ENCODE data around the gene ADAP1.
A peak's percentile ranks its signal among the peaks of the same experiment; 100 is the strongest.
"Not testable (repeated sequence)": the region's sequence is repeated elsewhere in the genome, so short reads cannot be mapped to it uniquely, and the experiment has no call there.

Gene ADAP1

DNA sequence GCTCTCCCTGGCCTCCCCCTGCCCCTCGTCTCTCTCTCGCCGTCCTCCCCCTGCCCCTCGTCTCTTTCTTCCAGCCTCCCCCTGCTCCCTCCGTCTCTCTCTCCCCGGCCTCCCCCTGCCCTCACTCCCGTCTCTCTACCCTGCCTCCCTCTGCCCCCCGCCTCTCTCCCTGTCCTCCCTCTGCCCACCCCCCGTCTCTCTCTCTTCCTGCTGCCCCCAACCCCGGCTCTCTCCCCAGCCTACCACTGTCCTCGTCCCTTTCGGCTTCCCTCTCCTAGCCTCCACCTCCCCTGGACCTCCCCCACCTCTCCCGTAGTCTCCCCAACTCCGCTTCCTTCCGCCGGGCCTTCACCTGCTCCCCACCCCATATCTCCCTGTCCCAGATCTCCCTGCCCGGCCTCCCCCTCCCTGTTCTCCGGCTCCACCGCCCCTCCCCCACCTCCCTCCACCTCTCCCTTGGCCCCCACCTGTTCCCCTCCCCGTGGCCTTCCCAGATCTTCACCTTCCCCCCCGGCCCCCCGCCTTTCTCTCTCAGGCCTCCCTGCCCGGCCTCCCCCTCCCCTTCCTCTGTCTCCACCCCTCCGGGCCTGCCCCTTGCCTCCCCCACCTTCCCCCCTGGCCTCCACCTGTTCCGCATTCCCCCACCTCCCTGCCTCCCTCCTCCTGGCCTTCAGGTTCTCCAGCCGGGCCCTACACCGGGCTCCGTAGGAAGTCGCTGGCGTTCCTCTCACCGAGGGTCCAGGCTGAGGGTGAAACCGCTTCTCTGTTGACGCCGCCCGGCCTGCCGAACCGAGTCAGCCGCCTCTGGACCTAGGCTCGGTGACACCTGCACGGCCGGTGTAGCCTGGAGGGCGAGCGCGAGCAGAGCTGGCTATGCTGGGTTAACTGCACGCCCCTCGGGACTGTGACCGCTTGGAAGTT is 76.9 kb downstream of the ADAP1 start:
- DNase-seq = no peak

DNA sequence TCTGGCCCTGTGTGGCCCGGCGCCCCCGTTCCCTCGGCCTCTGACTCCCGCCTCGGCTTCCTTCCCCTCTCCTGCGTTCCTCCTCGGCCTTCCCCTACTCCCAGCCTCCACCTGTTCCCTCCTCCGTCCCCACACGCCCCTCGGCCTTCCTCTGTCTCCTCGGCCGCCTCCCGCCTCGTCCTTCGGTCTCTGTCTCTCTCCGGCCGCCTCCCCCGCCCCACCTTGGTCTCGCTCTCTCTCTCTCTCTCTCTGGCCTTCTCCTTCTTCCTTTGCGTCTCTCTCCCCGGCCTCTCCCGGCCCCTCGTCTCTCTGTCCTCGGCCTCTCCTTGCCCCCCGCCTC is 77.5 kb downstream of the ADAP1 start:
- DNase-seq = no peak

DNA sequence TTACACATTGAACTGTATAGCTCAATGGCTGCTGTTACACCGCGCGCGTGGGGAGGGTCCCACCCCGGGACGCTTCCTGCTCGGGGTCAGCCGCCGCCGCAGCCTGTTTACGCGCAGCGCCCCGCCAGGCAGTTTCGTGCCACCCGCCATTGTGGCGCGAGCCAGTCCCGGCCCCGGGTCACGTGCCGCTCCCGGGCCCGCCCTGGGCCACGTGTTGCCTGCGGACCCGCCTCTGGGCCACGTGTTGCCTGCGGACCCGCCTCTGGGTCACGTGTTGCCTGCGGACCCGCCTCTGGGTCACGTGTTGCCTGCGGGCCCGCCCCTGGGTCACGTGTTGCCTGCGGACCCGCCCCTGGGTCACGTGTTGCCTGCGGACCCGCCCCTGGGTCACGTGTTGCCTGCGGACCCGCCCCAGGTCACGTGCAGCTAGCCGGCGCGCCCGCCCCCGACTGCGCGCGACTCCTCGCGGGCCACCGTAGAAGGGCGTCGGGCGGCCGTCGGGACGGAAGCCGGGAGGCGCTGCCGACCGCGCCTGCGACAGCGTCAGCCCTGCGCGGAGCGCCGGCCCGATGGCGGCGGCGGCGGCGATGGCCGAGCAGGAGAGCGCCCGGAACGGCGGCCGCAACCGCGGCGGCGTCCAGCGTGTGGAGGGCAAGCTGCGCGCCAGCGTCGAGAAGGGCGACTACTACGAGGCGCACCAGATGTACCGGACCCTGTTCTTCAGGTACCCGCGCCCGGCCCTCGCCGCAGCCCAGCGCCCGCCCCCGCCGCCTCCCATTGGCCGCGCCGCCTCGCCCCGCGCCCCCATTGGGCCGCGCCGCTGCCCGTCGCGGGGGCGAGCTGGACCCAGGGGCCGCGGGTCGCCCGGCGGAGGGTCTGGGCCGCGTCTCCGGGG is 78.2 kb downstream of the ADAP1 start, which contains the start of gene GET4:
Gene GET4, plus strand, starts transcription at position 478 of the 895 bp plus-strand sequence. Its CDS starts 92 bp downstream, at position 570.
- peak; percentile 97 for DNase-seq

DNA sequence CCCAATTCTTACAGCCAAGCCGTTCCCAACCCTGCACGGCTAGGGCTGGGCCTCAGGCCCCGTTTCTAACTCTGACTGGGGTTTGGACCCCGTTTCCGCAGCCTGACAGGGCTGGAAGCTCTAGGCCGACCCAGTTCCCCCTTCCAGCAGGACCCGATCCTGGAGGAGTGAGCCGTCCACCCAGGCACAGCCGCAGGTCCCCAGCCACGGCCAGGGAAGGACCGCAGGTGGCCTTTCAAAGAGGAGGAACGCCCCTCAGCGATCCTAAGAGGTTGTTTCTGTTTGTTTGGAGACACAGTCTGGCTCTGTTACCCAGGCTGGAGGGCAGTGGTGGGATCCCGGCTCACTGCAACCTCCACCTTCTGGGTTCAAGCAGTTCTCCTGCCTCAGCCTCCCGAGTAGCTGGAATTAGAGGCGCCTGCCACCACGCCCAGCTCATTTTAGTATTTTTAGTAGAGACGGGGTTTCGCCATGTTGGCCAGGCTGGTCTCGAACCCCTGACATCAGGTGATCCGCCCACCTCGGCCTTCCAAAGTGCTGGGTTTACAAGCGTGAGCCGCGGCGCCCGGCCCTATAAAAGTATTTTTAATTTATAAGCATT is 78.9 kb downstream of the ADAP1 start:
- no peak for DNase-seq

DNA sequence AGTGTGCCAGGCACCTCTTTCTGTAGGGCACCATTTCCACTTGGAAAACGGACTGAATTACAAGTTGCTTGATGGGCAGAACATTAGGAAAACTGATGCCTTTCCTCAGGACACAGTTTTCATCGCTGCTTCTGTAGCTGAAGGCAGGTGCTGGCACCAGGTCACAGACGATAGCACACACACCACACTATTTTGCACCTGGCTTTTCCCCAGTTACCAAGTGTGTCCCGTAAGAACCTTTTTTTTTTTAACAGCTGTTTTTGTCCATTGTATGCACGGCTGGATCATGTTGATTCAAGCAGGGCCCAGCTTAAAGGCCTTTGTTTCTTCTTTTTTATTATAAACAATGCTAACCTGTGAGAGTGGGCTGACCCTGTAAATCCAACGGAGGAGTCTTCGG is 79.4 kb downstream of the ADAP1 start:
- DNase-seq = no peak

DNA sequence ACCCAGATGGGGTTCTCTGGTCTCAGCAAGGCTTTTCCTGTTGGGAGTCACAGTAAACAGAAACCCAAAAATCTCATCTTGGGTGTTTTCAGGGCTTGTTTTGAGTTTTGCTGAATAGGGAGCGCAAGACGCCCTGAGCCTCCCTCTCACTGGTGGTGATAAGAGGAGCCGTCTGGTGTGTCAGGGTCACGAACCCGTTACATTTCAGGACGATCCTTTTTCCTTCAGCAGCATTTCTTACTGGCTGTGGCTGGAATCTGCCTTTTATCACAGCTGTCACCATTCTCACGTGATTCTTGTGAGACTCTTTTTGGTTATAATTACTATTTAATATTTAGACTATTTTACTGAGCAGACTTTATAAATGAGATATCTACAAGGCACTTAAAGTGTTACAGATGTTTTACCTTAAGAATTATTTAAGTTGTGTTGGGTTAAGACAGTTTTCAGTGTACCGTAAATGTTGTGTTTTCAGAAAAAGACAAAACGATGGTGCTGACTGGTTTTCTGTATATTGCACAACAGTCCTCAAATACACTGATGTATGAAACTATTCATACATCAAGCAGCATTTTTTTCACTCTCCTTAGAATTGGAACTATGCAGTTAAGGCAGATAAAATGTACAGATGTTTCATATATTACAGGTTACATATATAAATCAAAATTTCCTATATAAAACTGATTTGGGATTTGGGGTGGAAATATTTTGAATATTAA is 80.3 kb downstream of the ADAP1 start:
- DNase-seq = no peak

DNA sequence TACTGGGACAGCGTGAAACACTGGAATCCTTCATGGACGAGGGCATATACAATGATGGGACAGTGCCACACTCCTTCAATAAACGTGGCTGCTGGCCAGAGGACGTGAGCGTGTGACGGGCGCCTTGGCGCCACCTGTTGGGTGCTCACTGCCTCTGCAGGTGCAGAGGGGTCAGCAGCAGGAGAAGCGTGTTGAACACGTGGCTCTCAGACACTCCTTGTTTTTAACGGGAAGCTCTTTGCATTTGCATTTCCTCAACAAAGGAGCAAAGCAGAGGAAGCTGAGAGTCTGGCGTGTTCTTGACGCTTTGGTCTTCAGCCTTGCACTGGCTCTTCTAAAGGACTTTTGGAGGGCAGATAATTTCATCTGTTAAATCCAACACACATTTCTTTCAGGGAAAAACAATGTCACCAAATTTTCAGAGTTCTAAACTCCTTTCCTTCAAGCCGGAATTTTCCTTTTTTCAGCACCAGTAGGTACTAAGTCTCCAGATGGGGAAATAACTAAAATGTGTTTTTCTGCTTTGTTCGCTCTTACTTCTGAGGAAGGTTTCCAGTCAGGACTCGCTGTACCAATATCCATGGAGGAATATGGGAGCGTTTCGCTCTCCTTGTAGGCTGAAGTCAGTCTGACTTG is 81.0 kb downstream of the ADAP1 start:
- DNase-seq = peak; percentile 85

DNA sequence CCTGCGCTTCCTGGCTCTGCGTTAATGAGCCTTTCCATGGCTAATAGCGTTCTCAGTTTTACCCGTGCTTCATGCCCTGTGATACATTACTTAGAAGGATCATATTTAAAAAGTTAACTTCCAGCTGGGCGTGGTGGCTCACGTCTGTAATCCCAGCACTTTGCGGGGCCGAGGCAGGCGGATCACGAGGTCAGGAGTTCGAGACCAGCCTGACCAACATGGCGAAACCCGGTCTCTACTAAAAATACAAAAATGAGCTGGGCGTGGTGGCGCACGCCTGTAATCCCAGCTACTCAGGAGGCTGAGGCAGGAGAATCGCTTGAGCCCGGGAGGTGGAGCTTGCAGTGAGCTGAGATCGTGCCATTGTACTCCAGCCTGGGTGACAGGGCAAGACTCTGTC is 81.8 kb downstream of the ADAP1 start:
- not testable (repeated sequence) for DNase-seq

DNA sequence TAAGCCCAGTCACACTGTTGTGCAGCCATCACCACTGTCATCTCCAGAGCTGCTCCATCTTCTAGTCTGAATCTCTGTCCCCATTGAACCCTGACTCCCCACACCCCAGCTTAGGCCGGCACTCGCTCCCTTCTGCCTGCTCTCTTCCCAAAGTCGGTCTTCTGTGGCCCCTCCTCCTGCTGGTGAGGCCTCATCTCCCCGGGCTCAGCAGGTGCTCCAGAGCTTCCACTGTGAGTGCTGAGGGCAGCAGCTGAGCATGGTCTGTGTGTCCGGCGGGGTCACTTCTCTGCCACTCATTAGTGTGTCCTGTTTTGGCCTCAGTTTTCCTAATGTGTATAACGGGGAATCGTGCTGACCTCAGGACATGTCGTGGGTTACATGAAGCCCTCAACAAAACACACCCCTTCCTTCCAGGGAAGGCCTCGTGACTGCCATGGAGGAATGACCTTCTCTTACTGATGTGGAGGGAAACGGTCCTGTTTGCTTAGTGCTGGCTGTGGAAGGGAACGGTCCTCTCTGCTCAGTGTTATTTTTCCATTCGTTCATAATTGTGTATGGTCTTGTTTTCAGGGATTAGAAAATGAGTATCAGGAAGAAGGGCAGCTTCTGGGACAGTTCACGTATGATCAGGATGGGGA is 82.5 kb downstream of the ADAP1 start:
- no peak for DNase-seq

DNA sequence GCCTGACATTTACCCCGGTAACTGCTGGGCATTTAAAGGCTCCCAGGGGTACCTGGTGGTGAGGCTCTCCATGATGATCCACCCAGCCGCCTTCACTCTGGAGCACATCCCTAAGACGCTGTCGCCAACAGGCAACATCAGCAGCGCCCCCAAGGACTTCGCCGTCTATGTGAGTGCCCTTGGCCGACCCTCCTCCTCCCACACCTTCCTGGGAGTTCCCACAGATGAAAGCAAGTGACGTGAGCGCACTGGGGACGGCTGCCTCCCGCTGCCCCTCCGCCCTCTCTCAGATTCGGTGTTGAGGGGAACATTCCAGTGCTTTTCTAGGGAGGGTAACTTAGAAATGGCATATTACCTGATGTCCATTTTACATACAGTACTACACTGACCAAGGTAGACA is 85.1 kb downstream of the ADAP1 start:
- DNase-seq = no peak

DNA sequence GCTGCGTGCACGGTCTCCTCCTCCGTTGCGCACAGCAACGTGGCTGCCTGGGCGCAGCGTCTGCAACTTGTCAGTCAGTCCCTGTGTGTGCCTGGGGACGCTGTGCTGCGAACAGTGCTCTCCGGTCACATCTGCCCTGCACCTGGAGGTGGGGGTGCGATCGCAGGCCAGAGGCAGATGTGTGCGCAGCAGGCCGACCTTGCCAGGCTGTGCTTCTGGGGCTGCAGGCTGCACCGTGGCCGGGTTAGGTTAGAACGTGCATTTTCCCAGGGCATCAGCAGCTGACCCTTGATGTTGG is 86.3 kb downstream of the ADAP1 start:
- DNase-seq = no peak

DNA sequence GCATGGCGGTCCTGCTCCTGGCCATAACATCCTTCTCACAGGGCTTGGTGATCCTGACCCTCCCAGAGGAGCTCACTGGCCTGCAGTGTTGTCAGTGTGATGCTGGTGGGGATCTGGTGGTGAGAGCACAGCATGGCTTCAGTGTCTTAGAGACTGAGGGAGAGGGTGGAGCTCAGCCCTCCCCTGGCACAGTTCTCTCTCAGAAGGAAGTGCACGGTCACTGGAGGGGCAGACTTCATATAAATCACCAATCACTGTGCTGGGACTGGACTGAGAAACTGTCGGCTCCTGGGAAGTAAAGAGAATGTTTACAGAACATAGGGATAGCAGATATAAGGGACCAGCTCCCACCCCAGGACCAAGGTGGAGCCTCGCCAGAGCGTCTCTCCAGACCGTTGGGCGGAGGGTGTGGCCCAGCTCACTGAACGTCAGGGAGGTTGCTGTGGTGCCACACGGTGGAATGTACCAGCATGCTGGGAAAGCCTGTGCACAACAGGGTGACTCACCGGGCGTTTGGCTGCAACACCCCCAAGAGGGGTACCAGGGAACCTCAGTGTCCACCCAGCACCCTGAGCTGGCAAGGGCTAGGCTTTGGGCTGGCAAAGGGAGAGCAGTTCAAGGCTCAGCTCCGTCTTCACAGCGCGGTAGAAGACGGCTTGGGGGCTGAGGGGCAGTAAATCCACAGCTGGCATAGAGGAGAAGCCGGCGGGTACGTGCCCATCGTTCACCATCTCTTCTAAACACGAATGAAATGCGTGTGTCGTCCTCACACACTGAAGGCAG is 86.9 kb downstream of the ADAP1 start:
- no peak for DNase-seq

DNA sequence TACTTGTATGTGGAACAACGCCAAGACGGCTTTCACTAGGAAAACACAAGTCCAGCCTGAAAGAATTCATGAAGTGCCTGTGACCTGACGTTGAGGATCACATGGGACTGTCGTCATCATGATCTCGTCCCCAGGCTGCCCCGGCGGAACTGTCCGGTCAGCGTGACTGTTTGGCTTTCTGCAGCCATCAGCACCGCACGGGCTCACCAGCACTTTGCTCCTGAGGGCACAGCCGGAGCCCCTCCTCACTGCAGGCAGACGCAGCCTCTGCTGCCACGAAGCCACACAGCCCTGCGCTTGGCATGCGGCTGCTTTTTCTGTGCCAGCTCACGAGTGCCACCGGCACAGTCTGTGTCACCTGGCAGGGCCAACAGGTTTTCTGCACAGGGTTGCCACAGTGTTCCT is 87.5 kb downstream of the ADAP1 start:
- DNase-seq = no peak

DNA sequence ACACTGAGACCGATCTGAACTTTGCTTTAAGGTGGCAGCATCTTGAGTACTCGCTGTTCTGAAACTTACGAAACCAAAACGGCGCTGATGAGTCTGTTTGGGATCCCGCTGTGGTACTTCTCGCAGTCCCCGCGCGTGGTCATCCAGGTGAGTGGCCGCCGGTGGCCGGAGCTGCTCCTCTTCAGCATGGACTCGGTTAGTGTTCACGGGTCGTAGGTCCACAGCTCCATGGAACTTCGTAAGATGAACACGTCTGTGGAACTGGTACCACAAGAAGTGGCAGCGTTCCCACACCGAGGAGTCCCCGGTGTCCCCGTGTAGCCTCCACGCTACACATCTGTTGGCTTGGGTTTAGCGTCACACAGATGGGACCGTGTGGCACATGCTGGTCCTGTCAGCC is 88.6 kb downstream of the ADAP1 start:
- DNase-seq = no peak

DNA sequence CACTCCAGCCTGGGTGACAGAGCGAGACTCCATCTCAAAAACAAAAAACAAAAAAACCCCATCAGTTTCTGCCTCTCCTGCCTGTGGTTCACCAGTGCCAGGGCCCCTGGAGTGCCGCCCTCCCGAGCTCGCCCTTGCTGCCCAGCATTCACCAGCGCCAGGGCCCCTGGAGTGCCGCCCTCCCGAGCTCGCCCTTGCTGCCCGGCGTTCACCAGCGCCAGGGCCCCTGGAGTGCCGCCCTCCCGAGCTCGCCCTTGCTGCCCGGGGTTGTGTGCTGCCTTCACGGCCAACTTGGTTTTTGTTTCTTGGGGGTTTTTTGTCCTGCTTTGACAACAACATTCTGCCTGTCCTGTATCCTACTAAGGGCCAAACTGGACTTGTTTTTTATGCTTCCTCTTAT is 91.4 kb downstream of the ADAP1 start:
- no peak for DNase-seq

DNA sequence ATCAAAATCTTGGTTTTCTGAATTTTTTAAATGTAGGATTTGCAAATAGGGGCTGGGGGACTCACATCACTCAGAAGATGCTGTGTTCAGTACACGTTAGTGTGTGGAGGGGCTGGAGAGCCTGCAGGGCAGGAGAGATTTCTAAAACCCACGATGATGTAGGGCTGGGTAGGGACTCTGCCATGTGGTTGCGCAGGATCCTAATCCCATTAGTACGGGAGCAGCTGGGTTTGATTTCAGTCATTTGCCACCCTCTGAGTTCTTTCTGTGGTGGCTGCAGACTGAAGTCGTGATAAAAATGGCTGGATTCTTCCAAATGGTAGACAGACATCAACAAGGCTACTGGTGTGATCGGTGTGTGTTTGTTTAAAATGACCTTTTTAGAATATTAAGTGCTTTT is 92.3 kb downstream of the ADAP1 start:
- DNase-seq = no peak

DNA sequence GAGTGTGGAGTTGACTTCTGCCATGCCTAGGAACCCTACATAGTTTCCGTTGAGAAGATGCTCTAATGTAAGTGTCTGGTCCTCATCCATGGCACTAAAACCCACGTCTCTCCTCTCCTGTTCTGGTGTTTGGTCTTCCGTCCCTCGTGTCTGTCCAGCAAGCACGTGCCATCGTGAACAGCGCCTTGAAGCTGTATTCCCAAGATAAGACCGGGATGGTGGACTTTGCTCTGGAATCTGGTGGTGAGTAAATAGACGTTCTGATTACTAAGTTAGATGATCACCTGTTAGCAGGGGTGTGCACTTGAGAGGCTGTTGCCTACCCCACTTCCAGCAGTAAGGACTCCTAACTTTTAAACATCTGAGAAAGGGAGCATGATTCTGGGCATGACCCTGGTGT is 93.3 kb downstream of the ADAP1 start:
- DNase-seq = no peak

DNA sequence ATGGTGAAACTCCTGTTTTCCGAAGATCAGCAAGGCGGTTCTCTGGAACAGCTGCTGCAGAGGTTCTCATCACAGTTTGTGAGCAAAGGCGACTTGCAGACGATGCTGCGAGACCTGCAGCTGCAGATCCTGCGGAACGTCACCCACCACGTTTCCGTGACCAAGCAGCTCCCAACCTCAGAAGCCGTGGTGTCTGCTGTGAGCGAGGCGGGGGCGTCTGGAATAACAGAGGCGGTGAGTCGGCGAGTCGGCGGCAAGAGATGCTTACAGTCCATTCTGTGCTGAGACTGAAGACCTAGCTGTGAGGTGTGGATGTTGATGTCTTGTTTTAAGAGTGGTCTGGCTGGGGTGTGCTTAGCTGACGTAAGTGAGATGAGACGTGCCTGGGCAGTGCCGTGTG is 94.3 kb downstream of the ADAP1 start:
- no peak for DNase-seq

DNA sequence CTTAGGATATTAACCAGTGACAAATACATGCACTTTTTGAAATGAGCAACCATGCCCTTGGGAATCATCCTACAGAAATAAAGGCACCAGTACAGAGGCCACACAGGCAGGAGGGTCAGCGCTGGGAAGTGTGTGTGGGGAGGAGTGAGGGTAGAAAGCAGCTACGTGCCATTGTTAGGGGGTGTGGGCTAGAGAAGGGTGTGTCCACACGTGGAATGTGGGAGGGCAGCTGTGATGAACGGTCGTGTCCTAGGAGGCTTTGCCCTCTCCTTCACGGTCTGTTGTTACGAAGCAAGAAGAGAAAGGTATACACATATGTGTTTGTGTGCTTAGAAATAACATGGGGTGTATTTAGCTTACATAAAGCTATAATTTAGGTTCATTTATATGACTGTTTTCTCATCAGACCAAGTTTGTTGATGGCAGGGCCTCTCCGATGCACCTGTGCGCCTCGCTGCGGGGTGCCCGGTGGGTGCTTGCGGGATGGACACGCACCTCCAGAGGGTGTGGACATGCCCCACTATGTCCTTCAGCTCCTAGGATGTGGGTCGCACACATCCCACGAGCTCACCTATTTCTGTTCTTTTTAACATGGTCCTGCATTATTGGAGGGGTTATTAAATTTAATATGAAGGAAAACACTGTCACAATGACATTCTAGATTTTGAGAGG is 95.0 kb downstream of the ADAP1 start:
- DNase-seq = no peak

DNA sequence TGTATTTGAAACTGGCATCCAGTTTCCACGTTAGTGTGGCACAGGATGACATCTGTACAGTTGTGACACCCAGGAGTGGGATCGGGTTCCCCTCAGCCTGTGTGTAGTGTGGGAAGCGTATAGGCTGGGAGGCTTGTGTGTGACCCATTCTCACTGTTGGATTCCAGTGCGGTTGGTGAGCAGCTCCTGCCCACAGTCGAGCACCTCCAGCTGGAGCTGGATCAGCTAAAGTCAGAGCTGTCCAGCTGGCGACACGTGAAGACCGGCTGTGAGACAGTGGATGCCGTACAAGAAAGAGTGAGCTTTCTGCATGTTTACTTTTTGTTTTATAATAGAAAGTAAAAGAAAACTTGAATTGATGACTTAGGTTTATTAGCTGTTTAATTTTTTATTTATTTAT is 96.8 kb downstream of the ADAP1 start:
- DNase-seq = no peak
